Fibroblast of skin of right quadriceps (primary cell): ENCODE data around the gene EBF4.
"Not testable (repeated sequence)": the region's sequence is repeated elsewhere in the genome, so short reads cannot be mapped to it uniquely, and the experiment has no call there.

Source experiments
- DNase-seq: peaks from one replicate; pipeline ENCODE4 v3.0.0-alpha.2; 2013

The EBF4 gene

GRCh38 chr20:2760297-2760951, 67.8 kb downstream of the EBF4 start:
- no peak for DNase-seq

- no peak for DNase-seq
These were observed 68.3 kb downstream of the EBF4 start for GRCh38 chr20:2760952-2761305.

GRCh38 chr20:2761885-2762284, 69.3 kb downstream of the EBF4 start:
- DNase-seq, result no peak

DNA sequence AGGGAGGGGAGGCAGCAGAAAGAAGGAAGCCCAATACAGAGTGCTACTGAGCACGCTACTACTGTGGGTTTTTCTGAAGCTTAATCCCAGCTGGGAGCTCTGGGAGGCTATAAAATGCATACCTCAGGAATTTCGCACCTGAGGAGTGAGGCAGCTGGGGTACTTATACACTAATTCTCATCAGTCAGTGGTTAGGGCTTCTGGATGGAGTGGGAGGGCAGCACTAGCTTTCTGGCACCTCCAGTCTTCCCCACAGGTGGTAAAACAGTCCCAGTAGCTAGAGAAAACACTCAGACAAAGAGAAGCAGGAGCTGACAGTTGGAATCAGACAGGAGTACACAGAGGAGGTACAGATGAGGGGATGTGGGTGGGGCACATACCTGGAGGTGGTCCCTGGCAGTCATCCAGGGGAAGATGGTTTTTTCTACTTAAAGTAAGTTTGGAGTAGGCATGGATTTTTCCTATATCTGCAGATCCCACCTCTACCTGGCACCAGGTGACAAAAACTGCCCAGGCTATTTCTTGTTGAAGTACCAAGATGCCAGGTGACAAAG, 70.1 kb downstream of the EBF4 start:
- DNase-seq, result no peak

DNA sequence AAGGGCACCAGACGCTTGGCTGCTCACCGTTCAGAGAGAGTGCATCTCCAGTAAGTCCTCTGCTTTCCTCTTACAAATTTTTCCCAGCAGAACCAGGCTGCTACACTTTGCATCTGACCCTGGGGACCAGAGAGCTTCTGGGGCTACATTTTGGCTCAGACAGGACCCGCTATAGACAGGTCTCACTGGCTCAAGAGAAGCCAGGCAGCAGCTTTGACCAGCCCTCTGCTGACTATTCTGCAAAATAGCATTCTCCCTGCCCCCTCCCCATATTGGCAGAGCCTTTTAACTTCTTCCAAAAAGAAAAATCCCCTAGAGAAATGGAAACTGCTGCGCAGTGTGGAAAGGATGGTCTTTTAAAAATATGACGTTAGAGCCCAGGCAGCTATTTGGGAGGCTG, 70.6 kb downstream of the EBF4 start:
- no peak for DNase-seq

DNA sequence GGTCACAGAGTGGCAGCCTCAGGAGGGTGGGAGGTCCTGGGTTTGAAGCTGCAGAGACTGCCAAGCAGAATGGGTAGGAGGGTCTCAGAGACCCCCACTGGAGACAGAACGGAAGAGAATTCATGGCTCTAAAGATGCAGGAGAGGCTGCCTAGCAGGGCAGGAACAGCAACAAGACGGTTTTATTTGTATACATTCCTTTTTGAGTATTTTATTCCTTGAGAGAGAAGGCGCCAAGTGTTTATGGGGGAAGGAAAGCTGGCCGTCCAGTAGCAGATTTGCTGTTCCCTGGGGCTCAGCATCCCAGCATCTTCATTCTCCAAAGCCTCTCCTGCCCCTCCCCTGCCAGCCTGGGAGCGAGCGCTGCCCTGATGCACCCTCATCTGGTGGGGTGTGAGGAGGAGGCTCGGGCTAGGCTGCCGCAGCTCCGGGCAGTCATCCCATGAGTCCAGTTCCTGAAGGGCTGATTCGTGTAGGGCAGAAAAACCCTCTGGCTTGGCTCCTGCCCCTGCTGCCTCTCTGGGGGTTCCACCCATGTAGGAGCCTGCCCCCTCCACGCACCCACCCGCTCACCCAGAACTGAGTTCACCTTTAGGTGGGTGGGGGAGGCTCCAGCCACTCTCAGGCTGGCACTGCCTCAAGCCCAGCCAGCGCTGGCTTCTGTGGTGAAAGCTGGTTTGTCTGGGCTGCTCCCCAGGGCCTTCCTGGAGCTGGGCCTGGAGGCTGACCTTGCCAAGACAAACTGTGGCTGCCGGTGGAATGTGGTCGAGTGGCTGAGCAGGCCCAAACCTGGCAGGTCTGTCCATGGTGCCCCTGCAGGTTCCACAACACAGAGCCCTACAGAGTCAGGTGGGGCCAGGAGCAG, 75.4 kb downstream of the EBF4 start:
- DNase-seq, result no peak

- no peak for DNase-seq
These were observed 76.0 kb downstream of the EBF4 start for GRCh38 chr20:2768632-2769015.

GRCh38 chr20:2770091-2770490, 77.5 kb downstream of the EBF4 start:
- not testable (repeated sequence) for DNase-seq

- no peak for DNase-seq
These were observed 79.1 kb downstream of the EBF4 start for GRCh38 chr20:2771631-2772080.

GRCh38 chr20:2773812-2774211, 81.2 kb downstream of the EBF4 start:
- no peak for DNase-seq

- DNase-seq, result peak; percentile 43
These were observed 82.6 kb downstream of the EBF4 start for GRCh38 chr20:2775139-2775538.

- DNase-seq, result no peak
These were observed 86.2 kb downstream of the EBF4 start for GRCh38 chr20:2778602-2779321.

GRCh38 chr20:2780948-2781347, 88.4 kb downstream of the EBF4 start:
- no peak for DNase-seq

- no peak for DNase-seq
These were observed 91.5 kb downstream of the EBF4 start for GRCh38 chr20:2783908-2784566.

DNA sequence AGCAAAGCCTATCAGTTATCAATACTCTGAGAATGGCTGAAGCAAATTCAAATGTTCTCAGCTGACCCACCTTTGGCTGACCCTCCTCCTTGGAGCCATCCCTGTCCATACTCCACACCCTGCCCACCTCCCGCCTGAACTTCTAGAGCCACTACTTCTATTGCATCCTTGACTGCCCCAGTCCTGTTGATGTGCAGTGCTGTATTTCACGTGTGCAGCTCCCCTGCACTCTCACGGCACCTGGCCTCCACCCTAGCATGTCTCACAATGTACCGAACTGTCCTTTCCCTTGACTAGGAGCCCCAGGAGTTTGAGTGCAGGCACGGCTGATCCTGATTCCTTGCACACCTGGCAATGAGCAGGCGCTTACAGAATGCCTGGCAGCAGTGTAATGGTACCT, 100.9 kb downstream of the EBF4 start:
- DNase-seq, result no peak

- no peak for DNase-seq
These were observed 101.7 kb downstream of the EBF4 start for GRCh38 chr20:2794202-2794748.

GRCh38 chr20:2794866-2795447, 102.4 kb downstream of the EBF4 start:
- DNase-seq, result no peak

DNA sequence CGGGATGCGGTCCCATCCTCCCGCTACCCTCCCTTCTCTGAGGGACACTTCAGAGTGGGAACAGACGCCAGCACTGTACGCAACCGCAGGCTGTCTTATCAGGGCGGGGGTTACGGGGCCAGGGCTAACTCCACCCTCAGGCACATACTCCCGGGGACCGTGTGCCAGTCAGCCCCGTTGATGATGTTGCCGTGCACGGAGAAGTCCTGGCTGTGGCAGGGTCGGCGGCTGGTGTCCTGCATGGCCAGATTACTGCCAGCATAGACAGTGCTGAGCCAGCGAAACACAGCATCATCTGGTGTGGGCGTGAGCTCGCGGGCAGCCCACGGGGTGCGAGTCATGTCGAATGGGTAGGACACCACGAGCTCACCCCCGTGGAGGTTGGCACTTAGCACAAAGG, 102.9 kb downstream of the EBF4 start:
- no peak for DNase-seq

GRCh38 chr20:2796011-2796660, 103.6 kb downstream of the EBF4 start:
- no peak for DNase-seq

GRCh38 chr20:2797136-2797983, 104.8 kb downstream of the EBF4 start:
- DNase-seq, result no peak
